ENCODE results near the gene ATP5IF1. TPM values are rescaled to one million over a fixed set of nuclear protein-coding genes. Genes with fewer than 3 reads are reported as not detected.

ATP5IF1 gene
- total and polyA plus RNA-seq, 4 donors = 90.2 to 758 (median 142) TPM

DNA sequence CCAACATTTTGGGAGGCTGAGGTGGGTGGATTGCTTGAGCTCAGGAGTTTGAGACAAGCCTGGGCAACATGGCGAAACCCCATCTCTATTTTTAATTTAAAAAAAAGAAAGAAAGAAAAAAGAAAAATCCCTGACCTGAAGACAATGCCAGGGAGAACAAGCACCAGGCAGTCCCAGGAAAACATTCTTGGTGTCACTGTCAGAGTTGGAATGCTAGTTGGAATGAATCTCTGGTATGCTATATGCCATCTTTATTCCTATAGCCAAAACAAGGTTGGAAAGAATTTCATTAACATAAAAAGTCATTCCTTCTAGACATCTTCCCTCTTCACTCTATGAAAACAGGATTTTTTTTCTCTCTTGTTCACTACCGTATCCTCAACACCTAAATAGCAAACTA lies 5.9 kb upstream of the ATP5IF1 start:
- H3K4me3 ChIP-seq = no peak overlapping the region
- no peak overlapping the region for H3K27ac ChIP-seq (ENCODE audit: low read depth in 1 of 2, low read length in 1 of 2)
- no peak overlapping the region for H3K9ac ChIP-seq (ENCODE audit: insufficient read depth in 1 of 2, low read length in 2 of 2)
- no peak for ATAC-seq (ENCODE audit: insufficient read depth, low FRiP score)
- no peak for TF ChIP-seq CTCF (IDR thresholded peaks at IDR 0.05; ENCODE audit: control extremely low read depth, extremely low read depth)
- no peak for DNase-seq
- peaks cover 0 to 7% (median 0%) of the 10 kb centered on the region in 5 donors for H3K4me1 ChIP-seq (ENCODE audit: control insufficient read depth in 5 of 5, insufficient read depth in 5 of 5, low read length in 5 of 5)
- no peaks in the 10 kb centered on the region for H3K9me3 ChIP-seq (ENCODE audit: control insufficient read depth in 4 of 4, insufficient read depth in 3 of 4, low read length in 3 of 4)
- 86 to 97% methylated on average over 2 of the region's 2 CpGs for WGBS, 2 donors
- peaks cover 8 to 21% (median 17%) of the 10 kb centered on the region in 4 donors for H3K36me3 ChIP-seq (ENCODE audit: control insufficient read depth in 4 of 4, insufficient read depth in 4 of 4, low read length in 4 of 4)
- no peaks in the 10 kb centered on the region for H3K27me3 ChIP-seq (ENCODE audit: control insufficient read depth in 3 of 3, insufficient read depth in 3 of 3, low read length in 2 of 3)

DNA sequence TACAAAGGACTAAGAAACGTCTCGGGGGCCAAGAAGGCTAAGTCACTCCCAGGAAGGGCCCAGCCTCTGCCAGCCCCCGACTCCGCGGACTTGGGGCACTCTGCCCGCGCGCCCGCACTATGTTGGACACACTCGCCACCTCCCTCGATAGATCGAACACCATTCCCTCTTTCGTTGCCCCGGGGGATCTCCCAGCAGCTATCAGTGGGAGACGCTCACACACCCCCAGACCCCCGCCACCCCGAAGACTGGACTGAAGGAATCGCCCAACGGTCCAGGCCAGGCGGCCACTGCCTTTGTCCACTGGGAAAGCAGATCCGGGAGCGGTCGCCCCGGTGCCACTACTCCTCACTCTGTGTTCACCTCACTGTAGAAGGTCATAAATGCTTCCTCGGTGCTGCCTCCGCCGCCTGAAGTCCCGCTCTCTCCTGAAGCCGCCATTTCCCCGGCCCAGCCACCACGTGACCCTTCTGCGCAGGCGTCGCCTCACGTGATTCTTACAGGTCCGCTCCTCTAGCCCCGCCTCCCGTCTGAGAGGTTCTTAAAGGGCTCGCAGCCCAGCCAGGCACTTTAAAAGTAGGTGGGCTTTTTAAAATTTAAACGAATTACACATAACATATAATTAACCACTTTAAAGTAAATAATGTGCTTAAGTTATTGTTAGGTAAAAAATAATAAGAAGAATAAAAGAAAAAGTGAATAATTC lies 3.2 kb upstream of the ATP5IF1 start, which contains the start of gene DNAJC8:
DNAJC8 (minus strand) TSS at position 472 of the 706 bp plus-strand sequence; CDS start at position 441, 31 bp downstream.
- Histone ChIP-seq H3K36me3 (ENCODE audit: control insufficient read depth in 4 of 4, insufficient read depth in 4 of 4, low read length in 4 of 4) (peaks cover 0 to 10% (median 5%) of the 10 kb centered on the region in 4 donors), H3K27me3 (ENCODE audit: control insufficient read depth in 3 of 3, insufficient read depth in 3 of 3, low read length in 2 of 3) (no peaks in the 10 kb centered on the region), H3K9ac (ENCODE audit: insufficient read depth in 1 of 2, low read length in 2 of 2) (peak within 1 kb of the TSS; percentile 87 to 95), H3K9me3 (ENCODE audit: control insufficient read depth in 4 of 4, insufficient read depth in 3 of 4, low read length in 3 of 4) (no peaks in the 10 kb centered on the region), H3K4me1 (ENCODE audit: control insufficient read depth in 5 of 5, insufficient read depth in 5 of 5, low read length in 5 of 5) (peaks cover 4 to 15% (median 6%) of the 10 kb centered on the region in 5 donors), H3K4me3 (peak within 1 kb of the TSS; percentile 86), H3K27ac (ENCODE audit: low read depth in 1 of 2, low read length in 1 of 2) (peak within 1 kb of the TSS; percentile 80 to 95)
- DNase-seq (peak; percentile 91 to 96 (median 92)), ATAC-seq (ENCODE audit: insufficient read depth, low FRiP score) (peak; percentile 48)
- no peak for TF ChIP-seq CTCF (IDR thresholded peaks at IDR 0.05; ENCODE audit: control extremely low read depth, extremely low read depth)
- WGBS, 2 donors = 0% methylated on average over 40 of the region's 40 CpGs

DNA sequence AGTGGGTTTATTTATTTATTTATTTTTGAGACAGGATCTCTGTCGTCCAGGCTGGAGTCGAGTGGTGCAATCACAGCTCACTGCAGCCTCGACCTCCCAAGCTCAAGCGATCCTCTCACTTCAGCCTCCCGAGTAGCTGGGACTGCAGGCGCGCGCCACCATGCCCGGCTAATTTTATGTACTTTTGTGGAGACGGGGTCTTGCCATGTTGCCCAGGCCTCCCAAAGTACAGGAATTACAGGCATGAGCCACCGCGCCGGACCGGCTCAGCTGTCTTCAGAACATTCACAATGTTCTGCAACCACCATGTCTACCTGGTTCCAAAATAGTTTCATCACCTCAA lies 2.7 kb upstream of the ATP5IF1 start:
- H3K4me1 ChIP-seq (ENCODE audit: control insufficient read depth in 5 of 5, insufficient read depth in 5 of 5, low read length in 5 of 5) = peaks cover 4 to 15% (median 6%) of the 10 kb centered on the region in 5 donors
- peak overlapping the region in 1 of 2 donors; percentile 30 for H3K27ac ChIP-seq (ENCODE audit: low read depth in 1 of 2, low read length in 1 of 2)
- peak overlapping the region in 1 of 2 donors; percentile 28 for H3K9ac ChIP-seq (ENCODE audit: insufficient read depth in 1 of 2, low read length in 2 of 2)
- H3K4me3 ChIP-seq = no peak overlapping the region
- ATAC-seq (ENCODE audit: insufficient read depth, low FRiP score) (no peak), DNase-seq (no peak)
- no peak for TF ChIP-seq CTCF (IDR thresholded peaks at IDR 0.05; ENCODE audit: control extremely low read depth, extremely low read depth)
- H3K9me3 ChIP-seq (ENCODE audit: control insufficient read depth in 4 of 4, insufficient read depth in 3 of 4, low read length in 3 of 4) = no peaks in the 10 kb centered on the region
- peaks cover 0 to 8% (median 3%) of the 10 kb centered on the region in 4 donors for H3K36me3 ChIP-seq (ENCODE audit: control insufficient read depth in 4 of 4, insufficient read depth in 4 of 4, low read length in 4 of 4)
- WGBS, 2 donors = 66 to 69% methylated on average over 14 of the region's 14 CpGs
- H3K27me3 ChIP-seq (ENCODE audit: control insufficient read depth in 3 of 3, insufficient read depth in 3 of 3, low read length in 2 of 3) = no peaks in the 10 kb centered on the region
